Endothelial cell of umbilical vein (primary cell): Measurements from ENCODE around the gene COG2.

Experiments
- CTCF ChIP-seq, 2 donors: IDR thresholded peaks; 1 replicate in 1 of 2; 2 replicates in 1 of 2; pipeline ENCODE4 v1.5.1; 2011; ENCODE audit warnings: low read length in 2 of 2, mild to moderate bottlenecking in 2 of 2, moderate library complexity in 2 of 2, control low read depth in 1 of 2, inconsistent platforms in 1 of 2, low read depth in 1 of 2; ENCODE audit not compliant: insufficient read depth in 1 of 2; ENCODE audit errors: extremely low read depth in 1 of 2
- POLR2A ChIP-seq: IDR thresholded peaks from 2 replicates; pipeline ENCODE4 v1.6.1; 2012; ENCODE audit warnings: low read depth, mild to moderate bottlenecking, control low read depth, low read length
- POLR2AphosphoS5 ChIP-seq: IDR thresholded peaks from 2 replicates; pipeline ENCODE4 v1.6.1; 2012; ENCODE audit warnings: low read depth, mild to moderate bottlenecking, control low read depth, low read length, moderate library complexity; ENCODE audit not compliant: insufficient read depth

GRCh38 chr1:230682274-230682673 is 40.0 kb downstream of the COG2 start:
- TF ChIP-seq POLR2AphosphoS5 (no peak), CTCF (IDR thresholded peaks at IDR 0.05; ENCODE audit: extremely low read depth in 1 of 2, insufficient read depth in 1 of 2, low read depth in 1 of 2, low read length in 2 of 2) (no peak), POLR2A (no peak)
